Measurements from ENCODE around the gene LRRK2.

LRRK2 gene

GRCh38 chr12:40399656-40400055 is 174.9 kb downstream of the LRRK2 start:
- DNase-seq, result no peak

GRCh38 chr12:40405419-40405818 is 180.6 kb downstream of the LRRK2 start:
- DNase-seq, result no peak

All from nucleus accumbens (tissue), 56 donors.